GM12801 (cell line): ENCODE results near the gene RWDD3.

Experiments used
- TF ChIP-seq, protein P1 (sequence below): IDR thresholded peaks from one replicate; pipeline ENCODE4 v1.5.1; 2011; ENCODE audit warnings: control low read depth; ENCODE audit not compliant: insufficient read length; ENCODE audit errors: extremely low read depth

RWDD3 gene

GRCh38 chr1:95262913-95263312, 28.9 kb downstream of the RWDD3 start:
- TF ChIP-seq, protein P1, sequence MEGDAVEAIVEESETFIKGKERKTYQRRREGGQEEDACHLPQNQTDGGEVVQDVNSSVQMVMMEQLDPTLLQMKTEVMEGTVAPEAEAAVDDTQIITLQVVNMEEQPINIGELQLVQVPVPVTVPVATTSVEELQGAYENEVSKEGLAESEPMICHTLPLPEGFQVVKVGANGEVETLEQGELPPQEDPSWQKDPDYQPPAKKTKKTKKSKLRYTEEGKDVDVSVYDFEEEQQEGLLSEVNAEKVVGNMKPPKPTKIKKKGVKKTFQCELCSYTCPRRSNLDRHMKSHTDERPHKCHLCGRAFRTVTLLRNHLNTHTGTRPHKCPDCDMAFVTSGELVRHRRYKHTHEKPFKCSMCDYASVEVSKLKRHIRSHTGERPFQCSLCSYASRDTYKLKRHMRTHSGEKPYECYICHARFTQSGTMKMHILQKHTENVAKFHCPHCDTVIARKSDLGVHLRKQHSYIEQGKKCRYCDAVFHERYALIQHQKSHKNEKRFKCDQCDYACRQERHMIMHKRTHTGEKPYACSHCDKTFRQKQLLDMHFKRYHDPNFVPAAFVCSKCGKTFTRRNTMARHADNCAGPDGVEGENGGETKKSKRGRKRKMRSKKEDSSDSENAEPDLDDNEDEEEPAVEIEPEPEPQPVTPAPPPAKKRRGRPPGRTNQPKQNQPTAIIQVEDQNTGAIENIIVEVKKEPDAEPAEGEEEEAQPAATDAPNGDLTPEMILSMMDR: no peak

GRCh38 chr1:95263450-95263849, 29.4 kb downstream of the RWDD3 start:
- TF ChIP-seq, protein P1: no peak

GRCh38 chr1:95265106-95265505, 31.1 kb downstream of the RWDD3 start:
- TF ChIP-seq, protein P1: no peak

- TF ChIP-seq, protein P1: no peak
These were observed 42.4 kb downstream of the RWDD3 start for GRCh38 chr1:95276429-95276828.

DNA sequence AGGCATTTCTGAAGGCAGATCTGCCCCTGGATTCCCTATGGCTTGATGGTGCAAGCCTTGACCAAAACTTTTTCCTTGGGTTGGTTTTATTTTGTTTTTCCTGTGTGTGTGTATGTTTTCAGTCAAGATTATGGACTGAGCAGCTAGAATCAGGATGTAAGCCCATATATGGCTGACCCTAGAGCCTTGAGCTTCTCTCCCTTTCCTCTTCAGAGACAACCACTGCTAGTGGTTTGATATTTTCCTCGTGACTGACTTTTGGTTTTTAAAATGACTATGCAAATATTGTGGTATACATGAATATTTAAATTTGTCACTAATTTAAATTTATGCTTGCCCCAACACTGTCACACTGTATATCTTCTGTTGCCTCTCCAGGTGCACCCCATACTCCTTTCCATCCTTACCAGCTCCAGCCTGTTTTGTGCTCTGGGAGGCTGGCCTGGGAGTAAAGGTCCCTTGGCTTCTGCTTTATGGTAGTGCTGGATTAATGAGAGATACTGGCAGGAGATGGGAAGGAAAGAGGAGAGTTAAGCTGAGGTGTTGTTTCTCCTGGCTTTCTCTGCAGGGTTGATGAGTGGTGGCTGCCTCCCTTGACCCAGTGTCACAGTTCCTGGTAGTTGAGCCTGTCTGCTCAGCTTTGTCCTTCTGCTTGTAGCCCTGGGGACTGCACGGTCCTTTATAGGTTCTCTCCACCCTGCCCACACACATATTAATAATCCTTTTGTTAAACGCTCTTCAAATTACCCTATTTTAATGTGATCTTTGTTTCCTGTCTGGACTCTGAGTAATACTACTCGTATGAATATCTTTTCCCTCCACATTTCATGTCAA, 44.4 kb downstream of the RWDD3 start:
- TF ChIP-seq, protein P1: no peak

DNA sequence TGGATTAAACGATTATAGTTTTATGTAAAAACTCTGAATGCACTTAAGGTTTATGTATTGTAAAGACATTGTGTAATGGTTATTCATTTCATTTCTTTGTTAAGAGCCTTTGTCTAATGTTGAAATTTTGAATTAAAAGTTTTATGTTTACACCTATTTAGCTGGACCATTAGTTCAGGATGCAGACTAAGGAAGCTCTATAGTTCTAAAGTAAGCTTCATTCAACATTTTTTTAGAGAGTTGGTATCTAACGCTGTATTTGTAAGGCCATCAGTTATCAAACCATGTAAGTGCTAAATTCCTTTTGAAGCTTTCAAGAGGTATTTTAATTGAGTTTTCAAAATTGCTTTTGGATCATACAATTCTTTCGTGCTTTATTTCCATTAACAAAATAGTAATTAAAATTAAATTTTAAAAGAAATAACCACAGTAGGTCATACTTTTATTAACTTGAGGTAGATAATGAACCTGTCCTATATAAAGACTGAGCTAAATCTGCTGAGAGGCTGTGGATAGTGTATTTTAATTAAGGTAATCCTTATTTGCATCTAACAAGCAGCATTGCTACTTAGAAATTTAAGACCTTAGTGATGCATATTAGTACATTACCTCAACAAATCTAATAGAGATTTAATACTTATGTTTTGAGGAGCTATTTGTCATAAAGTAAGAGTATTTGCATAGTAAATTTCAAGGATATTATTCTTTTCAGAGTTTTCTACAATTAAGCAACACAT, 47.9 kb downstream of the RWDD3 start:
- TF ChIP-seq, protein P1: no peak

DNA sequence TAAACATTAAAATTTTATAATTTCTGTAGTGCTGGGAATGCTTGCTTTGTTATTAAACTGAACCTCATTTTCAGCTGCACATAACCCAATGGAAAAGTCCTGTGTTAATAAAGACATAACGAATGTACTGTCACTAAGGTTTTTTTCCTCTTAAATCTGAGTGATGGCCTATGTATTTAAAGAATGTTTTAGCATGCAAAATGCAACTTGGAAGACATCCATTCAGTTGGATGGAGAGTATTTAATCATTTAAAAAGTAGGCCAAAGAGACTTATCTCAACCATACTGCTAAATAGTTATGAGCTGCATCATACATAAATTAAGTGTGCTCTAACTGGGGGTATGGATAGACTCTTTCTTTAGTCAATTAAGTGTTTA, 48.5 kb downstream of the RWDD3 start:
- TF ChIP-seq, protein P1: no peak
